Keratinocyte (primary cell): Measurements from ENCODE around the gene LPGAT1. TPM values are rescaled to one million over a fixed set of nuclear protein-coding genes. Genes with fewer than 3 reads are reported as not detected.

Experiments used
- DNase-seq: peaks from one replicate; pipeline ENCODE4 v3.0.0-alpha.2; 2011; ENCODE audit warnings: low read depth, missing footprints, low spot score
- FAIRE-seq: peaks from 2 replicates; lab custom pipeline; 2011; peaks lifted over from hg19 to GRCh38; lab: Jason Lieb, UNC
- H2AFZ ChIP-seq: 2 replicates; pipeline ENCODE4 v1.6.0; 2012; ENCODE audit warnings: low read length, control low read depth, inconsistent platforms; ENCODE audit not compliant: control insufficient read depth
- H3K27ac ChIP-seq: 2 replicates; pipeline ENCODE4 v1.5.1; 2011; ENCODE audit warnings: low read length; ENCODE audit not compliant: control insufficient read depth, insufficient read depth
- H3K27me3 ChIP-seq: 3 replicates; pipeline ENCODE4 v1.6.0; 2011; ENCODE audit warnings: low read length; ENCODE audit not compliant: control insufficient read depth, insufficient read depth; ENCODE audit errors: extremely low read depth
- H3K36me3 ChIP-seq, 2 experiments: 2 replicates in 1 of 2; 3 replicates in 1 of 2; pipeline ENCODE4 v1.5.1; 2011; ENCODE audit warnings: low read length in 2 of 2, mild to moderate bottlenecking in 1 of 2; ENCODE audit not compliant: control insufficient read depth in 2 of 2, insufficient read depth in 2 of 2; ENCODE audit errors: extremely low read depth in 1 of 2
- H3K4me1 ChIP-seq: 3 replicates; pipeline ENCODE4 v1.5.1; 2011; ENCODE audit warnings: low read length; ENCODE audit not compliant: control insufficient read depth, insufficient read depth; ENCODE audit errors: extremely low read depth
- H3K4me2 ChIP-seq: 3 replicates; pipeline ENCODE4 v1.6.0; 2011; ENCODE audit warnings: low read depth, low read length; ENCODE audit not compliant: control insufficient read depth, insufficient read depth; ENCODE audit errors: extremely low read depth
- H3K4me3 ChIP-seq, 3 experiments: fragments of 200-600 bp in 1 of 3; sonication (generic) in 1 of 3; 2 replicates in 2 of 3; 3 replicates in 1 of 3; pipeline ENCODE4 v1.5.1; 2011 to 2016; ENCODE audit warnings: low read length in 3 of 3, mild to moderate bottlenecking in 3 of 3, control low read depth in 2 of 3, inconsistent platforms in 1 of 3, low read depth in 1 of 3, mixed read lengths in 1 of 3, mixed run types in 1 of 3, moderate library complexity in 1 of 3; ENCODE audit not compliant: control insufficient read depth in 2 of 3, insufficient read depth in 2 of 3; ENCODE audit errors: extremely low read depth in 1 of 3
- H3K79me2 ChIP-seq: 2 replicates; pipeline ENCODE4 v1.6.0; 2012; ENCODE audit warnings: low read length; ENCODE audit not compliant: control insufficient read depth, insufficient read depth
- H3K9ac ChIP-seq: 3 replicates; pipeline ENCODE4 v1.6.0; 2011; ENCODE audit warnings: low read length; ENCODE audit not compliant: control insufficient read depth, insufficient read depth; ENCODE audit errors: extremely low read depth
- H3K9me1 ChIP-seq: 3 replicates; pipeline ENCODE4 v1.6.0; 2011; ENCODE audit warnings: low read length; ENCODE audit not compliant: control insufficient read depth, insufficient read depth; ENCODE audit errors: extremely low read depth
- H3K9me3 ChIP-seq: 2 replicates; pipeline ENCODE4 v1.5.1; 2012; ENCODE audit warnings: low read depth, low read length; ENCODE audit not compliant: control insufficient read depth
- H4K20me1 ChIP-seq: 3 replicates; pipeline ENCODE4 v1.6.0; 2011; ENCODE audit warnings: low read length; ENCODE audit not compliant: control insufficient read depth, insufficient read depth; ENCODE audit errors: extremely low read depth
- EZH2 ChIP-seq: IDR thresholded peaks from one replicate; pipeline ENCODE4 v1.6.1; 2012; ENCODE audit warnings: inconsistent platforms, mild to moderate bottlenecking, low read length, moderate library complexity
- dilution Hi-C: fragments of 300-500 bp; cut with MboI; formaldehyde crosslinking; loops from one replicate; pipeline ENCODE4 v1.7.0; 2020; ENCODE audit warnings: low sequenced_read_pairs; ENCODE audit not compliant: extremely low pct_ligation_motif_present
- polyA plus RNA-seq, 5 experiments: library from polyadenylated mRNA; depleted of rRNA in 3 of 5; stranded (reverse) in 3 of 5; stranded (forward) in 1 of 5; unstranded in 1 of 5; fragments of >200 nt; gene quantifications; 1 replicate in 1 of 5; 2 replicates in 3 of 5; 3 replicates in 1 of 5; pipeline versions ENCODE4 v1.2.1 to v1.2.3, GENCODE V29; 2011 to 2012; ENCODE audit warnings: missing spikeins in 2 of 5, low read depth in 1 of 5, low replicate concordance in 1 of 5
- TF ChIP-seq, protein P1 (sequence below), 3 experiments: IDR thresholded peaks in 1 of 3; conservative IDR thresholded peaks in 1 of 3; optimal IDR thresholded peaks in 1 of 3; 2 replicates in 2 of 3; 3 replicates in 1 of 3; pipeline versions ENCODE3 to v1.5.1; 2011; ENCODE audit warnings: low read length in 3 of 3, mild to moderate bottlenecking in 3 of 3, moderate library complexity in 2 of 3, control low read depth in 1 of 3, inconsistent platforms in 1 of 3; ENCODE audit not compliant: insufficient read depth in 2 of 3; ENCODE audit errors: extremely low read depth in 1 of 3

Gene LPGAT1
- polyA plus RNA-seq, 1 donor (not counting 4 experiments of a cell fraction or from before 2014, with no cell fraction given), result 14.7 TPM

DNA sequence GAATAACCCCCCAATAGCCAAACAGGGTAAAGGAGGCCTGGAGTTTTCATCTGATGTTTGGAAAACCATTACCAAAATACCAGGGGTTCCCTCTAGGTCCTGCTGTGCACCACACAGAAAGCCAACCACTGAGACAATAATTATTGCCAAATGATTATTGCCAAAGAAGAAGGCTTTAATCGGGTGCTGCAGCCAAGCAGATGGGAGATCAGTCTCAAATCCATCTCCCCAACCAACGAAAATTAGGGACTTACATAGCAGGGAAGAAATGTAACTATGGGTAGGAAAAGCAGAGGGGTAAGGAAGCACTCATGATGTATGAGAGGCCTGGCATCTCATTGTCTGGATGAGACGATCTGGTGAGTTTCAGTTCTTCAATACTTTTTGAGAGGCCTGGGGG, 28.8 kb upstream of the LPGAT1 start:
- Histone ChIP-seq H3K4me2 (no peak overlapping the region), H3K4me3 (no peak overlapping the region), H3K79me2 (no peaks in the 10 kb centered on the region), H3K9ac (no peak overlapping the region), H3K27ac (no peak overlapping the region), H3K4me1 (no peaks in the 10 kb centered on the region), H3K27me3 (no peaks in the 10 kb centered on the region), H2AFZ (no peak overlapping the region), H3K9me3 (no peaks in the 10 kb centered on the region), H4K20me1 (no peaks in the 10 kb centered on the region), H3K9me1 (no peaks in the 10 kb centered on the region), H3K36me3 (no peaks in the 10 kb centered on the region)
- TF ChIP-seq EZH2, result no peak
- TF ChIP-seq, protein P1, sequence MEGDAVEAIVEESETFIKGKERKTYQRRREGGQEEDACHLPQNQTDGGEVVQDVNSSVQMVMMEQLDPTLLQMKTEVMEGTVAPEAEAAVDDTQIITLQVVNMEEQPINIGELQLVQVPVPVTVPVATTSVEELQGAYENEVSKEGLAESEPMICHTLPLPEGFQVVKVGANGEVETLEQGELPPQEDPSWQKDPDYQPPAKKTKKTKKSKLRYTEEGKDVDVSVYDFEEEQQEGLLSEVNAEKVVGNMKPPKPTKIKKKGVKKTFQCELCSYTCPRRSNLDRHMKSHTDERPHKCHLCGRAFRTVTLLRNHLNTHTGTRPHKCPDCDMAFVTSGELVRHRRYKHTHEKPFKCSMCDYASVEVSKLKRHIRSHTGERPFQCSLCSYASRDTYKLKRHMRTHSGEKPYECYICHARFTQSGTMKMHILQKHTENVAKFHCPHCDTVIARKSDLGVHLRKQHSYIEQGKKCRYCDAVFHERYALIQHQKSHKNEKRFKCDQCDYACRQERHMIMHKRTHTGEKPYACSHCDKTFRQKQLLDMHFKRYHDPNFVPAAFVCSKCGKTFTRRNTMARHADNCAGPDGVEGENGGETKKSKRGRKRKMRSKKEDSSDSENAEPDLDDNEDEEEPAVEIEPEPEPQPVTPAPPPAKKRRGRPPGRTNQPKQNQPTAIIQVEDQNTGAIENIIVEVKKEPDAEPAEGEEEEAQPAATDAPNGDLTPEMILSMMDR (optimal IDR thresholded peaks at IDR 0.05 in 1 of 3, IDR thresholded peaks at IDR 0.05 in 1 of 3, conservative IDR thresholded peaks at IDR 0.05 in 1 of 3; ENCODE audit: extremely low read depth in 1 of 3, insufficient read depth in 2 of 3, low read length in 3 of 3), result no peak
- dilution Hi-C loops, result no loop called here
- FAIRE-seq, result no peak
- no peak for DNase-seq

- Histone ChIP-seq H3K4me2 (no peak overlapping the region), H3K4me1 (no peaks in the 10 kb centered on the region), H3K27me3 (no peaks in the 10 kb centered on the region), H3K79me2 (no peaks in the 10 kb centered on the region), H3K27ac (no peak overlapping the region), H3K9me3 (no peaks in the 10 kb centered on the region), H4K20me1 (no peaks in the 10 kb centered on the region), H3K9me1 (no peaks in the 10 kb centered on the region), H3K36me3 (no peaks in the 10 kb centered on the region), H3K9ac (no peak overlapping the region), H2AFZ (no peak overlapping the region), H3K4me3 (no peak overlapping the region)
- TF ChIP-seq EZH2, result no peak
- TF ChIP-seq, protein P1 (optimal IDR thresholded peaks at IDR 0.05 in 1 of 3, IDR thresholded peaks at IDR 0.05 in 1 of 3, conservative IDR thresholded peaks at IDR 0.05 in 1 of 3; ENCODE audit: extremely low read depth in 1 of 3, insufficient read depth in 2 of 3, low read length in 3 of 3), result no peak
- dilution Hi-C loops, result no loop called here
- FAIRE-seq (no peak), DNase-seq (no peak)
These were observed 20.6 kb upstream of the LPGAT1 start for GRCh38 chr1:211851174-211851573.
